ENCODE measurements around the gene CEACAM16. TPM values are rescaled to one million over a fixed set of nuclear protein-coding genes. Genes with fewer than 3 reads are reported as not detected.

The CEACAM16 gene
- total and polyA plus RNA-seq, 9 of the 15 experiments (the other 6 are each of a cell fraction or from before 2014, with no cell fraction given) = not detected

GRCh38 chr19:44723952-44724319 lies 25.0 kb downstream of the CEACAM16 start:
- 20% methylated on average over 7 of the region's 7 CpGs for WGBS (ENCODE audit: insufficient coverage, low coverage, missing lambda C conversion rate)
- H4K20me1 ChIP-seq (replicated peaks; ENCODE audit: control insufficient read depth, insufficient read depth, low read length) = no peaks in the 10 kb centered on the region
- ATAC-seq (peak; percentile 94), DNase-seq (ENCODE audit: extremely low read depth in 1 of 4, low spot score in 3 of 4) (peak; percentile 83 to 88 (median 86)), FAIRE-seq (peak; percentile 88)
- H3K4me1 ChIP-seq (replicated peaks in 1 of 2; ENCODE audit: control insufficient read depth in 2 of 2, insufficient read depth in 2 of 2, low read length in 2 of 2) = peaks cover 20 to 23% of the 10 kb centered on the region in 2 experiments
- CTCF ChIA-PET (ENCODE audit: low intra/inter-chr PET ratio) = interaction anchor here (0.6 to 1.9 kb wide), 8 partner anchors 35 to 538 kb away, joined by 3 to 34 read pairs (median 4); partner anchors contain the start of genes BCAM and NECTIN2
- H2AFZ ChIP-seq (ENCODE audit: low read depth, low read length) = no peak overlapping the region
- H3K9ac ChIP-seq (ENCODE audit: insufficient read depth in 1 of 2, low read depth in 2 of 2, low read length in 2 of 2) = peak overlapping the region in 1 of 2 experiments; percentile 41; a peak in 1 of 4 replicates
- no peaks in the 10 kb centered on the region for H3K27me3 ChIP-seq (ENCODE audit: control insufficient read depth in 2 of 2, insufficient read depth in 2 of 2, low read length in 2 of 2)
- intact Hi-C loops (cut with micrococcal nuclease) = loop anchor here (1.0 to 2.0 kb wide), 3 partner anchors 35 to 120 kb away; no protein-coding TSS in a partner anchor
- no peaks in the 10 kb centered on the region for H3K9me3 ChIP-seq (replicated peaks; ENCODE audit: control insufficient read depth, insufficient read depth, low read depth, low read length)
- H3K4me2 ChIP-seq (ENCODE audit: insufficient read depth, low read length) = no peak overlapping the region
- H3K4me3 ChIP-seq = no peak overlapping the region
- POLR2A ChIA-PET = interaction anchor here (0.6 to 2.3 kb wide), 13 partner anchors 9 to 555 kb away, joined by 3 to 16 read pairs (median 3); no protein-coding TSS in a partner anchor
- H3K36me3 ChIP-seq (ENCODE audit: control insufficient read depth, insufficient read depth, low read length) = no peaks in the 10 kb centered on the region
- H3K79me2 ChIP-seq (ENCODE audit: control insufficient read depth, insufficient read depth, low read length) = no peaks in the 10 kb centered on the region
- no peaks in the 10 kb centered on the region for H3K9me1 ChIP-seq (ENCODE audit: control insufficient read depth, insufficient read depth, low read length)
- in situ Hi-C loops (cut with MboI) = loop anchor here (5.0 kb wide), 2 partner anchors 43 to 152 kb away; no protein-coding TSS in a partner anchor
- BruUV-seq (replicated peaks) = no TSS peak
- H3K27ac ChIP-seq (ENCODE audit: extremely low read depth, low read depth, low read length) = no peak overlapping the region
- peak; percentile 75 for TF ChIP-seq ETV1 (tag; conservative IDR thresholded peaks at IDR 0.05; ENCODE audit: low read depth)
- no peak for TF ChIP-seq TSC22D4 (tag; IDR thresholded peaks at IDR 0.05)
- no peak for TF ChIP-seq KAT2B (IDR thresholded peaks at IDR 0.05; ENCODE audit: low read depth, low read length)
- no peak for TF ChIP-seq NFATC3 (IDR thresholded peaks at IDR 0.05)
- TF ChIP-seq RB1 (IDR thresholded peaks at IDR 0.05; ENCODE audit: low read depth) = peak; percentile 82
- TF ChIP-seq ZKSCAN3 (CRISPR knock-in tag; IDR thresholded peaks at IDR 0.05) = no peak
- TF ChIP-seq PRDM10 (IDR thresholded peaks at IDR 0.05; ENCODE audit: partially characterized antibody) = no peak
- peak; percentile 95 for TF ChIP-seq DEAF1 (CRISPR knock-in tag; IDR thresholded peaks at IDR 0.05)
- peak; percentile 96 for TF ChIP-seq SMC3 (conservative IDR thresholded peaks at IDR 0.05; ENCODE audit: insufficient read depth, low read depth, low read length)
- peak; percentile 37 to 54; a peak in 1 of 4 replicates for TF ChIP-seq RCOR1 (IDR thresholded peaks at IDR 0.05; ENCODE audit: borderline replicate concordance in 1 of 2, low read depth in 2 of 2, low read length in 2 of 2)
- TF ChIP-seq ZBTB34 (CRISPR knock-in tag; IDR thresholded peaks at IDR 0.05) = no peak
- no peak for TF ChIP-seq SIRT6 (IDR thresholded peaks at IDR 0.05; ENCODE audit: low read depth, low read length)
- peak; percentile 61 for TF ChIP-seq RFX1 (IDR thresholded peaks at IDR 0.05)
- TF ChIP-seq ZSCAN32 (CRISPR knock-in tag; IDR thresholded peaks at IDR 0.05) = no peak
- TF ChIP-seq SRF (CRISPR knock-in tag; IDR thresholded peaks at IDR 0.05) = 0 out of 4 replicates have a peak, but pooled peaks of 1 of the 2 experiments have one; percentile 44
